ENCODE data around the gene FBXO4. TPM values are rescaled to one million over a fixed set of nuclear protein-coding genes. Genes with fewer than 3 reads are reported as not detected.

Gene FBXO4
- polyA plus RNA-seq, 1 donor = 13.4 TPM

DNA sequence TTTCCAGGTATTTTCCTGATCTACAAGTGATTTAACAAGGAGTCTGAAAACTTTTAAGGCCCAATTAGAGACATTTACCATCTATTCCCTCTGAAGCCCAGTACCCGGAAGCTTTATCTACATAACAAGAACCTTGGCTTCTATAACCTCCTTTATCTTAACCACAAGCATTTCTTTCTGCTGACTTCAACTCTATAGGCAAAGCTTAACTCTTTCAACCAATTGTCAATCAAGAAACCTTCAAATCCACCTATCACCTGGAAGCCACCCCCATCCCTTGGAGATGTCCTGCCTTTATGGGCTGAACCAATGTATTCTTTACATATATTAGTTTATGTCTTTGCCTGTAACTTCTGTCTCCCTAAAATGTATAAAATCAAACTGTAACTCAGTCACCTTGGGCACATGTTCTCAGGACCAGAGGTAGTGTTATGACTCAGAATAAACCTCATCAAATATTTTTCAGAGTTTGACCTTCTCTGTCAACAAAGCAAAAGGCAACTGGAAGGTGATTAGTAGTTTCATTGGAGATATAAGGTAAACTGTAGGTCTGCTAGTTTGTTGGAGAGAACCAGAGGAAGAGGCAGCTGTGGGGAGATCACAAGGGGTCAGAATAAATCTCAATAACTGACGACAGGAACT, 33.9 kb upstream of the FBXO4 start:
- no peaks in the 10 kb centered on the region for H3K36me3 ChIP-seq (ENCODE audit: control insufficient read depth, insufficient read depth, low read length)
- no peak for DNase-seq
- 33% methylated on average over 1 of the region's 2 CpGs for WGBS (ENCODE audit: insufficient coverage, low lambda C conversion rate)
- peaks cover 8% of the 10 kb centered on the region for H3K27me3 ChIP-seq (ENCODE audit: control insufficient read depth, insufficient read depth, low read length)
- H3K9me3 ChIP-seq (ENCODE audit: control insufficient read depth, low read depth, low read length) = no peaks in the 10 kb centered on the region
- H3K4me3 ChIP-seq (ENCODE audit: low read length) = no peak overlapping the region
- no peaks in the 10 kb centered on the region for H3K4me1 ChIP-seq (ENCODE audit: control insufficient read depth, insufficient read depth, low read length)
- H3K27ac ChIP-seq (ENCODE audit: low read length) = no peak overlapping the region

DNA sequence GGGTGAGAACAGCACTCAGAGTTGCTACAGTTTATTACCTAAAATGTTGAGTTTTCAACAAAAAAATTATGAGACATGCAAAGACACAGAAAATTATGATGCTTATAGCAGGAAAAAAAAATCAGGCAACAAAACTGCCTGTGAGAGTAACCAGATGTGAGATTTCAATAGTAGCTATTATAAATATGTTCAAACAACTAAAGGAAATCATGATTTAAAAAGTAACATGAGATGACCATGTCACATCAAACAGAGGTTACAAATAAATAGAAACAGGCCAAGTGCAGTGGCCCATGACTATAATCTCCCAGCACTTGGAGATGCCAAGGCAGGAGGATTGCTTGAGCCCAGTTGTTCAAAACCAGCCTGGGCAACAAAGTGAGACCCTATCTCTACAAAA, 33.0 kb upstream of the FBXO4 start:
- Histone ChIP-seq H3K9me3 (ENCODE audit: control insufficient read depth, low read depth, low read length) (no peaks in the 10 kb centered on the region), H3K27me3 (ENCODE audit: control insufficient read depth, insufficient read depth, low read length) (peaks cover 17% of the 10 kb centered on the region), H3K27ac (ENCODE audit: low read length) (no peak overlapping the region), H3K4me3 (ENCODE audit: low read length) (no peak overlapping the region), H3K36me3 (ENCODE audit: control insufficient read depth, insufficient read depth, low read length) (no peaks in the 10 kb centered on the region), H3K4me1 (ENCODE audit: control insufficient read depth, insufficient read depth, low read length) (no peaks in the 10 kb centered on the region)
- DNase-seq = no peak

DNA sequence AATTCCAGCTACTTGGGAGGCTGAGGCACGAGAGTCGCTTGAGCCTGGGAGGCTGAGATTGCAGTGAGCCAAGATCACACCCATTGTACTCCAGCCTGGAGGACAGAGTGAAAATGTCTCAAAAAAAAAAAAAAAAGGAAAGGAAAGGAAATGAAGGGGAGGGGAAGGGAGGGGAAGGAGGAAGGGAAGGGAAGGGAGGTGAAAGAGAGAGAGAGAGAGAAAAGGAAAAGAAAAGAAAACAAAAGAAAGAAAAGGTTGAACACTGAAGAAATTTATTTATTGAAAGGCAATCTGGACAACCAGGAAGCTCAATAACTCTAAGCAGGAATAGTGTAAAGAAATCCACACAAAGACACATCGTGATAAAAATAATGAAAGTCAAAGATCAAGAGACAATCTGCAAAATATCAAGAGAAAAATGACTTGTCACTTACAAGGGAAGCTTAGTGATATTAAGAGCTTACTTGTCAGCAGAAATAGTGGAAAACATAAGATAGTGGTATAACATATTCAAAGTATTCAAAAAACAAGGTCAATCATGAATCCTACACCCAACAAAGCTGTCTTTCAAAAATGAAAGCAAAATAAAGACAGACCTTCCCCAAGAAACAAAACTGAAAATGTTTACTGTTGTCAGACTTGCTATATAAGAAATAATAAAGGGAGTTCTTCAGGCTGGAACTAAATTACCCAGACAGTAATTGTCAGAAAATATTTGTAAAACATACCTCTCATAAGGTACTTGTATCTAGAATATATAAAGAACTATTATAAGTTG, 31.8 kb upstream of the FBXO4 start:
- peaks cover 17% of the 10 kb centered on the region for H3K27me3 ChIP-seq (ENCODE audit: control insufficient read depth, insufficient read depth, low read length)

DNA sequence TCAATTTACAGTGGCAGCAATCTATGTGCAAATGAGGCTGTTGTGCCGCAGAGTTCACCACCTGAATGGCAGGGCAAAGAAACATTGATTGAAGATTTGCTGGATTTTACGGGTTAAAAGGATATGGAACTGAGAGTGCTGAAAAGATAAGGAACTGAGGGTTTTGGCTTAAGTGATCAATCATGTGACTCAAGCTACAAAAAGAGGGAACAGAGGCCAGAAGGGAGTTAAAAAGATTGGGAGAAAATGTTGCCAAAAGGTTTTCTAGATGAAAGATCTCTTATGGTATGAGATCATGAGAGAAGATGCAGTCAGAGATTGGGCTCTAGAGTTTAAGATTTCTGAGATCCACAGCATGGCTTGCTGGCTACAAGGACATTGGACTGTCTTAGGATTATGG, 28.9 kb upstream of the FBXO4 start:
- Histone ChIP-seq H3K4me3 (ENCODE audit: low read length) (no peak overlapping the region), H3K4me1 (ENCODE audit: control insufficient read depth, insufficient read depth, low read length) (no peaks in the 10 kb centered on the region), H3K27me3 (ENCODE audit: control insufficient read depth, insufficient read depth, low read length) (peaks cover 21% of the 10 kb centered on the region), H3K36me3 (ENCODE audit: control insufficient read depth, insufficient read depth, low read length) (no peaks in the 10 kb centered on the region), H3K27ac (ENCODE audit: low read length) (no peak overlapping the region), H3K9me3 (ENCODE audit: control insufficient read depth, low read depth, low read length) (no peaks in the 10 kb centered on the region)
- DNase-seq = no peak
- WGBS (ENCODE audit: insufficient coverage, low lambda C conversion rate) = 41% methylated on average over 2 of the region's 2 CpGs

More for the DNA sequence above, 31.8 kb upstream of the FBXO4 start:
- Histone ChIP-seq H3K9me3 (ENCODE audit: control insufficient read depth, low read depth, low read length) (no peaks in the 10 kb centered on the region), H3K27ac (ENCODE audit: low read length) (no peak overlapping the region), H3K4me3 (ENCODE audit: low read length) (no peak overlapping the region), H3K36me3 (ENCODE audit: control insufficient read depth, insufficient read depth, low read length) (no peaks in the 10 kb centered on the region), H3K4me1 (ENCODE audit: control insufficient read depth, insufficient read depth, low read length) (no peaks in the 10 kb centered on the region)
- 90% methylated on average over 2 of the region's 3 CpGs for WGBS (ENCODE audit: insufficient coverage, low lambda C conversion rate)
- DNase-seq = no peak

DNA sequence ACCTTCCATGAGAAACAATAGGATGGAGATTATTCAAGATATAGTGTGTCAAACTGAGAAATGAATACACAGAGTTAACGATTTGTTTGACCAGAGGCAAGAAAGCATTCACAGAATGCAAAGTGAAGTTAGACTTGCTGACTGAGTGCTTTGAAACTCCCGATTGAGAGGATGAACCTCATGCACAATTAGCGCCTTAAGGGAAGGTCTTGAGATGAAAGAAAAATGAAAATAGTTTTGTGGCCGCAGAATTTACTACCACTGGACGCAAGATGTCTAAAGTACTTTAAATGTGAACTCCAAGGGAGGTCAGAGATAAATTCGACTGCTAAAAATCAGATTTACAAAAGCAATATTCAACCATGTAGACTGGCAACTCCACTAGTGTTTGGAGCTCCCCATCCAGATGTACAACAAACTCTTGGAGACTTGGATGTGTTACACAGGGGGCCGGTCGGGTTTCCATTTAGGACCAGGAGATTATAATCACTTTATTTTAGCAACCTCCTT, 21.6 kb upstream of the FBXO4 start:
- no peaks in the 10 kb centered on the region for H3K9me3 ChIP-seq (ENCODE audit: control insufficient read depth, low read depth, low read length)
- H3K36me3 ChIP-seq (ENCODE audit: control insufficient read depth, insufficient read depth, low read length) = peaks cover 6% of the 10 kb centered on the region
- peak overlapping the region; percentile 68 for H3K27ac ChIP-seq (ENCODE audit: low read length)
- WGBS (ENCODE audit: insufficient coverage, low lambda C conversion rate) = 90% methylated on average over 2 of the region's 8 CpGs
- H3K27me3 ChIP-seq (ENCODE audit: control insufficient read depth, insufficient read depth, low read length) = peaks cover 4% of the 10 kb centered on the region
- H3K4me1 ChIP-seq (ENCODE audit: control insufficient read depth, insufficient read depth, low read length) = peaks cover 6% of the 10 kb centered on the region
- peak overlapping the region; percentile 90 for H3K4me3 ChIP-seq (ENCODE audit: low read length)
- DNase-seq = no peak

DNA sequence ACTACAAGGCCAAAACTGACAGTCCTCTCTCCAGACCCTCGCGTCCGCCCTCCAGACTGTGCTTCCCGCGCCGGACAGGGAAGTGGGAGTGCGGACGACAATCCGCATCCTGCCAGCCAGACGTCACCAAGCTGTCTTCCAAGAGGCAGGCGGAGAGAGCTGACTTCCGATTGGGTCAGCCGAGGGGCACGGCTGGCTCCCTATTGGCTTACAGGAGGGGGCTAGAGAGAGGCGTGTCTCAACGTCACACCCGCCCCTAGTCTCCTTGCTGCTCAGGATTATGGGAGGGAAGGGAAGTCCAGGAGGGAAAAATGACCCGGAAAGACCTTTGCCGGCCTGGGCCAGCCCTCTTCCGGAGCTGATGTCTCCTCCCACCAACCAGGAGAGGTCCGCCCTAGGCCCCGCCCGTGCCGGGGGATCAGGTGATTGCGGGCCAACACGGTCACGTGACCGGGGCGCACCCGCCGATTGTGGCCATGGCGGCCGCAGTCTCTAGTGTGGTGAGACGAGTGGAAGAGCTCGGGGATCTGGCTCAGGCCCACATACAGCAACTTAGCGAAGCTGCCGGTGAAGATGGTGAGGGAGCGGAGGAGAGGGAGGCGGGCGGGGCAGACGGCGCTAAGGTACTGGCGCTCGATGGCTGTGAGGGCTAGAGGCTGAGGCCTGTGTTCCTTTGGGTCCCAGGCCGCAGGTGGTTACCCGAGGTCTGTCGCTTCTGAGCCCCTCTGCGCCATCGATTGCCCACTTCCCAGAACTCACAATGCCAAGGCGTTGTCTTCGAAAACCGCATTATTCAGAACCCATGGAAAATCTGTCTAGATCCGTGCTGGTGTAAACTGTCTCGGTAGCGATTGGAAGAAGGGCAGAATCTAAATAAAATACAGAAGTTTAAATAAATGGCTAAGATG, 20.9 kb upstream of the FBXO4 start, which contains the start of gene RIMOC1:
Gene RIMOC1, plus strand, starts transcription at position 453 of the 908 bp plus-strand sequence. Its CDS starts 24 bp downstream, at position 477.
- peaks cover 12% of the 10 kb centered on the region for H3K36me3 ChIP-seq (ENCODE audit: control insufficient read depth, insufficient read depth, low read length)

DNA sequence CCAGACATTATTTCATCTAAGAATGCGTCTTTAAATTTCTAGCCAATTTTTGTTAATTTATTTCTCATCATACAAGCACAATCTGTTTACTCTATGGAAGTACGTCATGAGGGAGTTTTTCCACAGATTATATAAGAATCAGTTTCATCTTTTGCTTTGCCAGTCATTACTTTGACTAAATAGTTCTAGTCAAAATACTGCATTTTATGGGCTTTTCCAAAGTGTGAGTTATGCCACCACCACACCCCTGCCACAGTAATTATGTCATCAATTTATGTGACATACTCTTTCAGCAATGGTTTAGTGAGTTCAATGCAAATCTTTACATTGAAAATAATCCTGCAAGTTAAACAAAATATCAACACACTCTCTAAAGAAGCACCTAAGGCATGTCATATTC, 18.9 kb upstream of the FBXO4 start:
- H3K4me1 ChIP-seq (ENCODE audit: control insufficient read depth, insufficient read depth, low read length) = peaks cover 6% of the 10 kb centered on the region
- no peak for DNase-seq
- no peaks in the 10 kb centered on the region for H3K27me3 ChIP-seq (ENCODE audit: control insufficient read depth, insufficient read depth, low read length)
- no peak overlapping the region for H3K27ac ChIP-seq (ENCODE audit: low read length)
- H3K36me3 ChIP-seq (ENCODE audit: control insufficient read depth, insufficient read depth, low read length) = peaks cover 24% of the 10 kb centered on the region
- no CpG with 5 or more reads among the region's 2 CpGs for WGBS (ENCODE audit: insufficient coverage, low lambda C conversion rate)
- no peaks in the 10 kb centered on the region for H3K9me3 ChIP-seq (ENCODE audit: control insufficient read depth, low read depth, low read length)
- H3K4me3 ChIP-seq (ENCODE audit: low read length) = no peak overlapping the region

More for the DNA sequence above, 20.9 kb upstream of the FBXO4 start, which contains the start of gene RIMOC1:
- H3K27me3 ChIP-seq (ENCODE audit: control insufficient read depth, insufficient read depth, low read length) = peaks cover 2% of the 10 kb centered on the region
- peaks cover 6% of the 10 kb centered on the region for H3K4me1 ChIP-seq (ENCODE audit: control insufficient read depth, insufficient read depth, low read length)
- peak within 1 kb of the TSS; percentile 84 for H3K27ac ChIP-seq (ENCODE audit: low read length)
- H3K4me3 ChIP-seq (ENCODE audit: low read length) = peak within 1 kb of the TSS; percentile 90
- DNase-seq = peak; percentile 100
- H3K9me3 ChIP-seq (ENCODE audit: control insufficient read depth, low read depth, low read length) = no peaks in the 10 kb centered on the region
- WGBS (ENCODE audit: insufficient coverage, low lambda C conversion rate) = 0% methylated on average over 4 of the region's 55 CpGs

DNA sequence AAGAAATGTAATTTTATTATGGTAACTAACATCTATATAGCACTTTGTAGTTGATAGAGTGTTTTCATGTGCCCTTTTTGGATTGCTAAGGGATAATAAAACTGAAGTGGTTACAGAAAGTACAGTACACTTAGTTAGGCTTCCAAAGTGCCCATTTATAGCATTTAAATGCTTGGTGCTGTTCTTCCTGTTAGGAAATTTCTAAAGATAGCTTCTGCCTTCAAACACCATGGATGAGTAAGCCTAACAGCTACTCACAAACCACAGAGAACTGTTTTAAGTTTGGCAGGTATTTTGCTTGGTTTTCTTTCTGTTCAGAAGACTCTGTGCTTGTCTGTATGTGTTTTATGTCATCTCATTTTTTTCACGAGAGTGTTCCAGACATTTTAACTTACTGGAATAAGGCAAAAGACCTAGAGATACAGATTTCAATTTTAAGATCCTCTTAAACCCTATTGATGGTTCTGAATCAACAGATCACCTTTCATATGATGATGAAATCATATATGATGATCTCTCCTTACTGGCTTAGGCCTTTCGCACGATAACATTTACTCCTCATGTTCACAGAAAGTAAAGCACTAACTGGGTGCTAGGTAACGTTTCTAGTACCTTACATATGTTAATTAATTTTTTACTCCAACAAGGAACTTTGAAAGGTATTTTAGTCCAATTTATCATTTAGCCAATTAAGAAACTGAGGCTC, 16.6 kb upstream of the FBXO4 start:
- Histone ChIP-seq H3K27me3 (ENCODE audit: control insufficient read depth, insufficient read depth, low read length) (no peaks in the 10 kb centered on the region), H3K36me3 (ENCODE audit: control insufficient read depth, insufficient read depth, low read length) (peaks cover 41% of the 10 kb centered on the region), H3K9me3 (ENCODE audit: control insufficient read depth, low read depth, low read length) (no peaks in the 10 kb centered on the region), H3K27ac (ENCODE audit: low read length) (no peak overlapping the region), H3K4me3 (ENCODE audit: low read length) (no peak overlapping the region), H3K4me1 (ENCODE audit: control insufficient read depth, insufficient read depth, low read length) (peaks cover 6% of the 10 kb centered on the region)
- DNase-seq = no peak
- WGBS (ENCODE audit: insufficient coverage, low lambda C conversion rate) = 100% methylated on average over 1 of the region's 4 CpGs

DNA sequence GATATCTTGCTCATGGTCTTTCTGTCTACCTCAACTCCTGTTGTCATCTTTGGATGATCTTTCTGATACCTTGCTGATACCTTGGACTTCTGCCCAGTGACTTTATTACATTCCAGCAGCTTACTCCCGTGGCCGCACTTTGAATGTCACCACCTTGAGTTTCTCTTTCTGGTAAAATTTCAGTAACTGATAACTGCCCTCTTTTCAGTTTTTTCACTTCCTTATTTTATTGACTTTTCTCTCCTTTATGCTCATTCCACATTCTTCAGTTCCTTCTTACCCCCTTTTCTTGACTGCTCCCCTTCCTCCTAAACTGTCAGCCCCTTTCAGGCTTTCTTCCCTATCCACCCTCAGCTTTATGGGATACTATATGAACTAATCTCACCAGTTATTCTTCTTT, 7.0 kb upstream of the FBXO4 start:
- H3K27me3 ChIP-seq (ENCODE audit: control insufficient read depth, insufficient read depth, low read length) = no peaks in the 10 kb centered on the region
- H3K27ac ChIP-seq (ENCODE audit: low read length) = no peak overlapping the region
- peaks cover 35% of the 10 kb centered on the region for H3K36me3 ChIP-seq (ENCODE audit: control insufficient read depth, insufficient read depth, low read length)
- no peaks in the 10 kb centered on the region for H3K9me3 ChIP-seq (ENCODE audit: control insufficient read depth, low read depth, low read length)
- no peak overlapping the region for H3K4me3 ChIP-seq (ENCODE audit: low read length)
- 94% methylated on average over 2 of the region's 2 CpGs for WGBS (ENCODE audit: insufficient coverage, low lambda C conversion rate)
- H3K4me1 ChIP-seq (ENCODE audit: control insufficient read depth, insufficient read depth, low read length) = no peaks in the 10 kb centered on the region
- DNase-seq = no peak

Measured in large intestine (tissue), 3 donors.